H1 (cell line): ENCODE measurements around the gene CEP350. TPM values are rescaled to one million over a fixed set of nuclear protein-coding genes. Genes with fewer than 3 reads are reported as not detected.

ENCODE experiments used
- CTCF ChIA-PET: fragments of 300-600 bp; sonication (Branson Sonifier 250); formaldehyde crosslinking; loops from one replicate; lab custom pipeline; 2021; ENCODE audit not compliant: partially characterized antibody; lab: Charles Lee
- POLR2A ChIA-PET: fragments of 300-600 bp; sonication (Branson Sonifier 250); formaldehyde crosslinking; loops from one replicate; lab custom pipeline; 2021; ENCODE audit warnings: inconsistent platforms; ENCODE audit not compliant: partially characterized antibody; lab: Charles Lee
- DNase-seq, 2 experiments: peaks; one replicate each; pipeline versions ENCODE4 v3.0.0 to v3.0.0-alpha.2; 2010 to 2022; ENCODE audit warnings: low spot score in 2 of 2, low read depth in 1 of 2, mixed read lengths in 1 of 2
- FAIRE-seq: peaks from 2 replicates; lab custom pipeline; 2011; peaks lifted over from hg19 to GRCh38; lab: Jason Lieb, UNC
- H2AFZ ChIP-seq: 2 replicates; pipeline ENCODE4 v1.8.1; 2012; ENCODE audit warnings: low read length, inconsistent platforms
- H2AK5ac ChIP-seq: 2 replicates; pipeline ENCODE4 v1.6.1; 2013; ENCODE audit warnings: low read depth, low read length
- H2BK120ac ChIP-seq: replicated peaks from 2 replicates; pipeline ENCODE3; 2013; ENCODE audit warnings: low read depth, low read length, inconsistent platforms
- H2BK12ac ChIP-seq: 2 replicates; pipeline ENCODE4 v1.6.1; 2013; ENCODE audit warnings: low read depth, low read length
- H2BK15ac ChIP-seq: 2 replicates; pipeline ENCODE4 v1.6.1; 2013; ENCODE audit warnings: low read length
- H2BK20ac ChIP-seq: 2 replicates; pipeline ENCODE4 v1.6.1; 2013; ENCODE audit warnings: low read length
- H2BK5ac ChIP-seq: 2 replicates; pipeline ENCODE4 v1.6.1; 2013; ENCODE audit warnings: low read depth, low read length
- H3K14ac ChIP-seq: 2 replicates; pipeline ENCODE4 v1.6.1; 2013; ENCODE audit warnings: inconsistent platforms; ENCODE audit not compliant: insufficient read length
- H3K18ac ChIP-seq: 2 replicates; pipeline ENCODE4 v1.6.1; 2013; ENCODE audit warnings: low read length; ENCODE audit errors: extremely low read depth
- H3K23ac ChIP-seq: 2 replicates; pipeline ENCODE4 v1.6.1; 2013; ENCODE audit warnings: inconsistent platforms; ENCODE audit not compliant: insufficient read length
- H3K23me2 ChIP-seq: 2 replicates; pipeline ENCODE4 v1.6.1; 2013; ENCODE audit warnings: low read depth, low read length
- H3K27ac ChIP-seq: 2 replicates; pipeline ENCODE4 v1.6.1; 2011; ENCODE audit warnings: low read depth, low read length, inconsistent platforms
- H3K27me3 ChIP-seq, 4 experiments: replicated peaks in 1 of 4; 1 replicate in 1 of 4; 2 replicates in 3 of 4; pipeline versions ENCODE4 v1.6.1 to v1.8.1; 2011 to 2013; ENCODE audit warnings: low read length in 3 of 4, mild to moderate bottlenecking in 3 of 4, inconsistent platforms in 2 of 4, mixed read lengths in 2 of 4, moderate library complexity in 1 of 4; ENCODE audit not compliant: control insufficient read depth in 3 of 4, insufficient read depth in 3 of 4; ENCODE audit errors: extremely low read depth in 1 of 4
- H3K36me3 ChIP-seq, 4 experiments: 2 replicates each; pipeline versions ENCODE4 v1.6.1 to v1.8.1; 2011 to 2013; ENCODE audit warnings: mild to moderate bottlenecking in 4 of 4, low read length in 3 of 4, moderate library complexity in 2 of 4, control low read depth in 1 of 4, inconsistent platforms in 1 of 4; ENCODE audit not compliant: insufficient read depth in 4 of 4, control insufficient read depth in 2 of 4
- H3K4ac ChIP-seq: replicated peaks from 2 replicates; pipeline ENCODE3; 2013; ENCODE audit warnings: low read length, low read depth, mixed read lengths, inconsistent platforms; ENCODE audit not compliant: insufficient read length
- H3K4me1 ChIP-seq, 4 experiments: replicated peaks in 1 of 4; 1 replicate in 1 of 4; 2 replicates in 3 of 4; pipeline versions ENCODE4 v1.6.1 to v1.8.1; 2011 to 2013; ENCODE audit warnings: low read length in 3 of 4, inconsistent platforms in 2 of 4, mixed read lengths in 1 of 4; ENCODE audit not compliant: insufficient read depth in 4 of 4, control insufficient read depth in 3 of 4
- H3K4me2 ChIP-seq, 2 experiments: 2 replicates each; pipeline versions ENCODE4 v1.6.1 to v1.8.1; 2011 to 2013; ENCODE audit warnings: low read depth in 2 of 2, low read length in 2 of 2, control low read depth in 1 of 2, inconsistent platforms in 1 of 2, mild to moderate bottlenecking in 1 of 2; ENCODE audit not compliant: insufficient read depth in 1 of 2
- H3K4me3 ChIP-seq, 4 experiments: fragments of 200-600, 300-600 bp in 1 of 4; sonication (generic), shearing (Covaris generic), sonication (Bioruptor Twin) in 1 of 4; 2 replicates each; pipeline versions ENCODE4 v1.5.1 to v1.8.1; 2011 to 2016; ENCODE audit warnings: low read length in 4 of 4, low read depth in 3 of 4, control low read depth in 2 of 4, inconsistent platforms in 2 of 4, mild to moderate bottlenecking in 2 of 4, mixed read lengths in 1 of 4, moderate library complexity in 1 of 4; ENCODE audit not compliant: insufficient read depth in 2 of 4; ENCODE audit errors: extremely low read depth in 1 of 4
- H3K56ac ChIP-seq: replicated peaks from 2 replicates; pipeline ENCODE3; 2013; ENCODE audit warnings: low read depth, mild to moderate bottlenecking, mixed read lengths, low read length, inconsistent platforms; ENCODE audit not compliant: insufficient read length
- H3K79me1 ChIP-seq: 2 replicates; pipeline ENCODE4 v1.6.1; 2013; ENCODE audit warnings: low read depth, low read length, control low read depth
- H3K79me2 ChIP-seq, 2 experiments: 2 replicates each; pipeline versions ENCODE4 v1.6.1 to v1.8.1; 2012 to 2013; ENCODE audit warnings: low read length in 2 of 2, mild to moderate bottlenecking in 2 of 2, inconsistent platforms in 1 of 2; ENCODE audit not compliant: insufficient read depth in 2 of 2, control insufficient read depth in 1 of 2
- H3K9ac ChIP-seq, 4 experiments: replicated peaks in 1 of 4; 1 replicate in 1 of 4; 2 replicates in 3 of 4; pipeline versions ENCODE4 v1.6.1 to v1.8.1; 2011 to 2013; ENCODE audit warnings: low read depth in 3 of 4, low read length in 3 of 4, control low read depth in 2 of 4, mild to moderate bottlenecking in 2 of 4, moderate library complexity in 2 of 4, inconsistent platforms in 1 of 4; ENCODE audit errors: extremely low read depth in 1 of 4
- H3K9me3 ChIP-seq, 2 experiments: 2 replicates each; pipeline versions ENCODE4 v1.6.1 to v1.8.1; 2012 to 2013; ENCODE audit warnings: mild to moderate bottlenecking in 2 of 2, moderate library complexity in 2 of 2, control low read depth in 1 of 2, inconsistent platforms in 1 of 2, low read depth in 1 of 2, low read length in 1 of 2, mixed read lengths in 1 of 2; ENCODE audit not compliant: insufficient read depth in 2 of 2
- H4K20me1 ChIP-seq, 2 experiments: replicated peaks in 1 of 2; 2 replicates each; pipeline versions ENCODE3 to v1.8.1; 2011 to 2013; ENCODE audit warnings: inconsistent platforms in 2 of 2, low read length in 2 of 2, mild to moderate bottlenecking in 1 of 2; ENCODE audit not compliant: insufficient read depth in 2 of 2, control insufficient read depth in 1 of 2
- H4K5ac ChIP-seq: 2 replicates; pipeline ENCODE4 v1.6.1; 2013; ENCODE audit warnings: low read length, low read depth, mixed read lengths, inconsistent platforms; ENCODE audit not compliant: insufficient read length
- H4K8ac ChIP-seq: 2 replicates; pipeline ENCODE4 v1.8.0; 2013; ENCODE audit warnings: mild to moderate bottlenecking, moderate library complexity, low read length, inconsistent platforms; ENCODE audit not compliant: insufficient read depth; ENCODE audit errors: extremely low read depth
- H4K91ac ChIP-seq: replicated peaks from 2 replicates; pipeline ENCODE3; 2013; ENCODE audit warnings: low read length, mixed read lengths, inconsistent platforms; ENCODE audit not compliant: insufficient read length
- TAF7 ChIP-seq: optimal IDR thresholded peaks from 2 replicates; pipeline ENCODE3; 2011; ENCODE audit warnings: low read depth, mild to moderate bottlenecking, inconsistent platforms, low read length, moderate library complexity, borderline replicate concordance
- WGBS, 2 experiments: shearing (Covaris generic) in 1 of 2; methylation state at CpG; one replicate each; pipeline versions ENCODE4 v1.1.6 to v1.1.7; 2013 to 2015; ENCODE audit warnings: low lambda C conversion rate in 2 of 2, mixed read lengths in 2 of 2, inconsistent platforms in 1 of 2, low coverage in 1 of 2, missing lambda C conversion rate in 1 of 2; ENCODE audit not compliant: insufficient replicate concordance in 2 of 2, insufficient coverage in 1 of 2, insufficient read length in 1 of 2; ENCODE audit errors: extremely low coverage in 1 of 2, missing lambda C conversion rate in 1 of 2; 5-methylcytosine and 5-hydroxymethylcytosine counted together
- polyA plus RNA-seq, 7 experiments: library from polyadenylated mRNA; depleted of rRNA in 3 of 7; stranded (reverse) in 5 of 7; unstranded in 2 of 7; fragments of >200 nt in 5 of 7; fragments of 200-250 nt in 2 of 7; gene quantifications; 1 replicate in 5 of 7; 2 replicates in 1 of 7; 4 replicates in 1 of 7; pipeline versions ENCODE4 v1.2.1 to v1.2.3, GENCODE V29; 2011 to 2013; ENCODE audit warnings: missing spikeins in 2 of 7, mixed read lengths in 2 of 7
- total RNA-seq: library from RNA; stranded (reverse); fragmentation: NEBNext Ultra II Directional; extraction: Animal tissue kit (Norgen Biotek cat#: 25700); gene quantifications from 2 replicates; pipeline ENCODE4 v1.2.1, GENCODE V29; 2021

CEP350 gene
- total and polyA plus RNA-seq, 2 of the 8 experiments (the other 6 are each of a cell fraction or from before 2014, with no cell fraction given) = 5.6 to 39.4 TPM

- H3K56ac ChIP-seq = no peak overlapping the region
- ChIA-PET CTCF (interaction anchor here (4.1 to 8.1 kb wide), 2 partner anchors 10 to 22 kb away, joined by 37 to 108 read pairs; no protein-coding TSS in a partner anchor), POLR2A (interaction anchor here (2.4 kb wide), 1 partner anchor 10 kb away, joined by 8 read pairs; no protein-coding TSS in a partner anchor)
- no peak overlapping the region for H2BK120ac ChIP-seq
- peaks cover 0 to 13% (median 7%) of the 10 kb centered on the region in 4 experiments; a peak in 6 of 7 replicates for H3K27me3 ChIP-seq
- no peak overlapping the region for H4K8ac ChIP-seq
- H4K91ac ChIP-seq = no peak overlapping the region
- H2BK15ac ChIP-seq = no peak overlapping the region
- H3K4me1 ChIP-seq = peaks cover 1 to 11% (median 6%) of the 10 kb centered on the region in 4 experiments; a peak in 6 of 7 replicates
- H2BK20ac ChIP-seq = no peak overlapping the region
- no peak overlapping the region for H3K4ac ChIP-seq
- no peak overlapping the region for H4K5ac ChIP-seq
- no peak for TF ChIP-seq TAF7
- peaks cover 5 to 56% of the 10 kb centered on the region in 2 experiments; a peak in 3 of 4 replicates for H3K79me2 ChIP-seq
- no peak overlapping the region for H3K23ac ChIP-seq
- FAIRE-seq (no peak), DNase-seq (no peak)
- 96% methylated on average over 3 of the region's 3 CpGs; no CpG with 5 or more reads in 1 of the 2 experiments for WGBS, 2 experiments
- peaks cover 8% of the 10 kb centered on the region for H3K23me2 ChIP-seq
- H2BK12ac ChIP-seq = no peak overlapping the region
- no peak overlapping the region for H3K14ac ChIP-seq
- H2AFZ ChIP-seq = no peak overlapping the region
- no peak overlapping the region for H3K27ac ChIP-seq
- H3K79me1 ChIP-seq = peaks cover 16% of the 10 kb centered on the region
- no peak overlapping the region for H2AK5ac ChIP-seq
- H3K4me3 ChIP-seq = no peak overlapping the region
- H3K36me3 ChIP-seq = no peaks in the 10 kb centered on the region
- no peak overlapping the region for H2BK5ac ChIP-seq
- no peak overlapping the region; a peak in 1 of 4 replicates for H3K4me2 ChIP-seq
- no peak overlapping the region for H3K9ac ChIP-seq
- peaks cover 10 to 13% of the 10 kb centered on the region in 2 experiments for H4K20me1 ChIP-seq
- no peak overlapping the region for H3K18ac ChIP-seq
- H3K9me3 ChIP-seq = no peaks in the 10 kb centered on the region
Measured at GRCh38 chr1:180157576-180158057, 203.0 kb downstream of the CEP350 start.
